Left ventricle myocardium inferior (tissue), 1 donor: ENCODE data around the gene COMMD2. TPM values are rescaled to one million over a fixed set of nuclear protein-coding genes. Genes with fewer than 3 reads are reported as not detected.

ENCODE experiments used
- DNase-seq: peaks from one replicate; pipeline ENCODE4 v3.0.0-alpha.2; 2020
- H3K27ac ChIP-seq: fragments of 200-600 bp; replicated peaks from 2 replicates; pipeline ENCODE4 v1.8.0; 2021
- H3K27me3 ChIP-seq: fragments of 200-600 bp; 2 replicates; pipeline ENCODE4 v1.8.0; 2021; ENCODE audit warnings: low read depth
- H3K36me3 ChIP-seq: fragments of 200-600 bp; 2 replicates; pipeline ENCODE4 v1.8.0; 2021
- H3K4me1 ChIP-seq: fragments of 200-600 bp; 2 replicates; pipeline ENCODE4 v1.8.0; 2021
- H3K4me3 ChIP-seq: fragments of 200-600 bp; 2 replicates; pipeline ENCODE4 v1.8.0; 2021; ENCODE audit warnings: mild to moderate bottlenecking, moderate library complexity
- H3K9me3 ChIP-seq: fragments of 200-600 bp; replicated peaks from 2 replicates; pipeline ENCODE4 v1.8.0; 2021
- intact Hi-C: fragments of 100-400 bp; cut with micrococcal nuclease; formaldehyde crosslinking; loops from one replicate; pipeline ENCODE4 v1.11.0; 2022
- total RNA-seq: library from RNA; stranded (reverse); fragmentation: NEBNext Ultra II Directional; extraction: Animal tissue kit (Norgen Biotek cat#: 25700); gene quantifications from one replicate; pipeline ENCODE4 v1.2.1, GENCODE V29; 2021
- TF ChIP-seq, protein P1 (sequence below): fragments of 200-600 bp; IDR thresholded peaks from 2 replicates; pipeline ENCODE4 v1.8.0; 2021; ENCODE audit warnings: antibody characterized with exemption, mild to moderate bottlenecking, borderline replicate concordance
- donor health status: DM: no; HTN: yes; CAD: no; lungs with severe emphysema.

The COMMD2 gene
- total RNA-seq, 1 donor from 2014 or later, result 18.4 TPM

DNA sequence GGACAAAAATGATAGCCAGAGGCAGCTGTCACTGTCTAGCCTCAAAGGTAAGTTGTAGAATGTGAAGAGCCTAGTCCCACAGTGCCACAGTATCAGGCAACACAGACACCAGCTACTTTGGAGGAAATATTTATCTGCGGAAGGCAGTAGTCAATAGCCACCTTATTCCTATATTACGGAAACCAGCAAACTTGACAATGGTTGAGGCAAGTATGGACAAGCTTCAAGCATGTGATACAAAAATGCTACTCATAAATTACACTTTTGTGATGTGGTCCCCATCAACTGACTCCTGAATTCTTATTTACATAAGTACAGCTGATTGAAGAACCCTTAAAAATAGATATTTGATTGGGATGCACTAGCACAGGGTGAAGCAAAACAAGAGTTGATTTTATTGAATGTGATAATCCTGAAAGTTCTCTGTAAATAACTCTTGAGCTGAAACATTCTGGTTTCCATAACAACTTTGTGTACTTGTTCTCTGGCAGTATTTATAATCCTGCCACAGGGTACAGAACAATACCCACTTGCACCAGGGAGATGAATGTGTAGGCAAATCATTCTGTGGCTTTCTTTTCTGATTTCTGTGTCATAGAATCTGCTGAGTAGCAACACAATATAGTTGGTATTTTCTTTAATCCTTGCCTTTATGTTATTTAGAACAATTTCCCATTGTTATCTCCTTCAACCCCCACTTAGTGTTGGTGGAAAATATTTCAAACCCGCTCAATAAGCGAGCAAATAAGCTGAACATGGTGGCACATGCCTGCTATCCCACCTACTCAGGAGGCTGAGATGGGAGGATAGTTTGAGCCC lies 40.4 kb upstream of the COMMD2 start, which contains the start of gene ANKUB1:
ANKUB1 (minus strand) TSS at position 103 of the 819 bp plus-strand sequence. CDS start 188 bp downstream, outside the sequence.
- Histone ChIP-seq H3K4me1 (no peaks in the 10 kb centered on the region), H3K9me3 (no peaks in the 10 kb centered on the region), H3K27ac (no peak within 1 kb of the TSS), H3K27me3 (peaks cover 20% of the 10 kb centered on the region), H3K36me3 (no peaks in the 10 kb centered on the region), H3K4me3 (no peak within 1 kb of the TSS)
- TF ChIP-seq, protein P1, sequence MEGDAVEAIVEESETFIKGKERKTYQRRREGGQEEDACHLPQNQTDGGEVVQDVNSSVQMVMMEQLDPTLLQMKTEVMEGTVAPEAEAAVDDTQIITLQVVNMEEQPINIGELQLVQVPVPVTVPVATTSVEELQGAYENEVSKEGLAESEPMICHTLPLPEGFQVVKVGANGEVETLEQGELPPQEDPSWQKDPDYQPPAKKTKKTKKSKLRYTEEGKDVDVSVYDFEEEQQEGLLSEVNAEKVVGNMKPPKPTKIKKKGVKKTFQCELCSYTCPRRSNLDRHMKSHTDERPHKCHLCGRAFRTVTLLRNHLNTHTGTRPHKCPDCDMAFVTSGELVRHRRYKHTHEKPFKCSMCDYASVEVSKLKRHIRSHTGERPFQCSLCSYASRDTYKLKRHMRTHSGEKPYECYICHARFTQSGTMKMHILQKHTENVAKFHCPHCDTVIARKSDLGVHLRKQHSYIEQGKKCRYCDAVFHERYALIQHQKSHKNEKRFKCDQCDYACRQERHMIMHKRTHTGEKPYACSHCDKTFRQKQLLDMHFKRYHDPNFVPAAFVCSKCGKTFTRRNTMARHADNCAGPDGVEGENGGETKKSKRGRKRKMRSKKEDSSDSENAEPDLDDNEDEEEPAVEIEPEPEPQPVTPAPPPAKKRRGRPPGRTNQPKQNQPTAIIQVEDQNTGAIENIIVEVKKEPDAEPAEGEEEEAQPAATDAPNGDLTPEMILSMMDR, result no peak
- DNase-seq, result no peak
- intact Hi-C loops, result no loop called here

DNA sequence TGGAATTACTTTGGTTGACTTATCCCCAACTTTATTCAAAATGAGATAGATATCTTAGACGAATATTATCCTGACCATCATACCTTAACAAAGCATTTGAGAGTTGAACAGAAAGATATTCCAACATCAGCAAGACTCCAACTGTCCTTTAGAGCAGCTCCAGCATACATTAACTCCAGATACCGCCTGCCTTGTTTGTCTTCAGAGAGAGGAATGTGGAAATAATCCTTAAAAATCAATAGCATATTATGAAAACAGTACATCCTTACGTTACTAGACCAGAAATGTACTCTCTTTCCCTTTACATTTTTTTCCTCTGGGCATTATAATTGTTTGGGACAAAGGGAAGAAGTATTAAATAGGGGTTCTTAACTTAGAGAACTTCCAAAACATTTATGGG lies 38.4 kb upstream of the COMMD2 start:
- Histone ChIP-seq H3K4me1 (no peaks in the 10 kb centered on the region), H3K27me3 (peaks cover 20% of the 10 kb centered on the region), H3K36me3 (no peaks in the 10 kb centered on the region), H3K4me3 (no peak overlapping the region), H3K27ac (no peak overlapping the region), H3K9me3 (no peaks in the 10 kb centered on the region)
- DNase-seq, result no peak
- intact Hi-C loops, result no loop called here
- TF ChIP-seq, protein P1, result no peak

DNA sequence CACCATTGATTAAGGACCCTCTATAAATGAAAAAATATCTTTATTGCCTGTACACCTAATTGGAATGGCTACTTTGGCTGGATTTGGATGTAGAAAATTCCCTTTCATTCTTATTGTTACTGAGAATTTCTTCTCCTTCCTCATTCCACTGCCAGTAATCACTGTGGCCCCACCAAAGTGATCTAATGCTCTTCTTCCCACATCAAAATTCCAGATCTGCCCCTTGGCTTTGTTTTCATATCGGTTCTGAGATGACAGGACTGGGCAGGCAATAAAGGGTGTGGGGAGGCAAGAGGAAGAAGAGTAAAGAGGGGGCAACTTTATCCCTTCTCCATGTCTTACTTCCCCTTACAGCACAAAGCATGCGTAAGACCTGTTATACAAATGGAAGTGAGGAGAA lies 38.0 kb upstream of the COMMD2 start:
- H3K9me3 ChIP-seq, result no peaks in the 10 kb centered on the region
- intact Hi-C loops, result no loop called here
- H3K27ac ChIP-seq, result no peak overlapping the region
- H3K4me1 ChIP-seq, result no peaks in the 10 kb centered on the region
- H3K36me3 ChIP-seq, result no peaks in the 10 kb centered on the region
- TF ChIP-seq, protein P1, result no peak
- no peak for DNase-seq
- peaks cover 20% of the 10 kb centered on the region for H3K27me3 ChIP-seq
- no peak overlapping the region for H3K4me3 ChIP-seq

DNA sequence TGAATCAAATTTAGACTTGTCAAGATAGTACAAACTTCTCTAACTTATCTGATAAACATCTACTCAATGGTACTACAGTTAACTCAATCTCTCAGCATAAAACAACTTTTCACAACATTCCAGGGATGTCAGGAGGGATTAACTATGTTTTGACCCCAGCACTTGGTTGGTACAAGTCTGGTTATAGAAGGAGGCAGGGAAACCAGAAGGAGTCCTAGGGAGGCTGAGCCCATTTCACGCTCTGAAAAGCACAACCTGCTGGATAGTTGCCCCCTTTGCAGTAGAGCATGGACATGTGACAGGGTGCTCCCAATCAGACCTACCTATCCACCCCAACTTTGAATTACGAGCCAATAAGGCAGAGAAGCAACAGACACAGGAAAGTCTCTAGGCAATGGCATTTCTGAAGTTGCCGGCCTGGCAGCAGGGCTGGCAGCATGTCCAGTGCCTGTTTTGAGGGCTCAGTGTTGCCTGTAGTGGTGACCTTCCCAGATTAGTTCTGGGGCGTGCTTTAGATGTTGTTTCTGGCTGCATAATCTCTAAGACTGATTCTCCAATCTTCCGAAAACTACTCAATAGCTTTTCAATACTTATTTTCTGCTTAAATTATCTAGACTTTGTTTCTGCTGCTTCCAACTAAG lies 31.9 kb upstream of the COMMD2 start:
- H3K27me3 ChIP-seq, result no peaks in the 10 kb centered on the region
- no peaks in the 10 kb centered on the region for H3K9me3 ChIP-seq
- H3K4me3 ChIP-seq, result no peak overlapping the region
- TF ChIP-seq, protein P1, result no peak
- no peak for DNase-seq
- no peak overlapping the region for H3K27ac ChIP-seq
- no peaks in the 10 kb centered on the region for H3K36me3 ChIP-seq
- H3K4me1 ChIP-seq, result peaks cover 5% of the 10 kb centered on the region
- intact Hi-C loops, result no loop called here

DNA sequence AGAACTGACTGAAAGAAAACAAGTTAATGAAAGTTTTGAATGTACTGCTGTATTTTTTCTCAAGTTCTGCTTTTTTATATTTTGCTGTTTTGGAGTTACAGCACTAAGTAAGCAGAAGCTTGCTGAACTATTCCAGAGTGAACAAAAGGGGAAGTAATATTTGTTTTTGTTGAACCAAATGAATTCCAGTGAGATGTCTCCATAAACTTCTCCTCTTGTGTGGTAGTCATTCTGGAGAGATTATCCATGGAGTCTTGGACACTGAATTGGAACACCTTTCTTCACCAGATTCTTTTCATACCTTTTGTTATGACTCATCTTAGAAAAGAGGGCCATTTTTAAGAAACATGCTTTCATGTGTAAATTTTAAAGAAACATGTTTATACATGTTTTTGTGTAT lies 31.3 kb upstream of the COMMD2 start:
- TF ChIP-seq, protein P1, result no peak
- DNase-seq, result no peak
- no peaks in the 10 kb centered on the region for H3K27me3 ChIP-seq
- no peaks in the 10 kb centered on the region for H3K9me3 ChIP-seq
- H3K4me1 ChIP-seq, result peaks cover 5% of the 10 kb centered on the region
- H3K4me3 ChIP-seq, result no peak overlapping the region
- H3K27ac ChIP-seq, result no peak overlapping the region
- intact Hi-C loops, result no loop called here
- H3K36me3 ChIP-seq, result no peaks in the 10 kb centered on the region
